Panc1 (cell line): Measurements from ENCODE around the gene ZBTB20. TPM values are rescaled to one million over a fixed set of nuclear protein-coding genes. Genes with fewer than 3 reads are reported as not detected.

Experiments used
- ATAC-seq: fragments of 200-7000 bp; cut with Tn5 transposase; 2 replicates; pipeline ENCODE4 v1.9.1; 2020; ENCODE audit warnings: mild to moderate bottlenecking, moderate library complexity
- BruUV-seq: library from RNA; stranded (reverse); fragments of 400-500 nt; replicated peaks from 2 replicates; lab custom pipeline; 2021; lab: Mats Ljungman, UMichigan
- CTCF ChIA-PET: fragments of 300-600 bp; sonication (Branson Sonifier 250); formaldehyde crosslinking; loops from one replicate; lab custom pipeline; 2022; ENCODE audit warnings: antibody characterized with exemption; lab: Charles Lee
- POLR2A ChIA-PET: fragments of 300-600 bp; sonication (Branson Sonifier 250); formaldehyde crosslinking; loops from one replicate; lab custom pipeline; 2022; ENCODE audit warnings: antibody characterized with exemption; lab: Charles Lee
- DNase-seq: peaks from one replicate; pipeline ENCODE4 v3.0.0-alpha.2; 2010; ENCODE audit warnings: low read depth, low spot score
- H3K27ac ChIP-seq: 2 replicates; pipeline ENCODE4 v1.5.1; 2011; ENCODE audit warnings: mild to moderate bottlenecking, low read length, inconsistent platforms
- H3K27me3 ChIP-seq: fragments of 200-500 bp; sonication (Bioruptor generic); 2 replicates; pipeline ENCODE4 v1.6.0; 2014; ENCODE audit warnings: low read length, inconsistent platforms; ENCODE audit not compliant: control insufficient read depth, insufficient read depth
- H3K36me3 ChIP-seq: fragments of 200-500 bp; sonication (Bioruptor generic); 2 replicates; pipeline ENCODE4 v1.5.1; 2014; ENCODE audit warnings: inconsistent platforms, mild to moderate bottlenecking, low read length, moderate library complexity; ENCODE audit not compliant: control insufficient read depth, insufficient read depth
- H3K4me1 ChIP-seq: 2 replicates; pipeline ENCODE4 v1.5.1; 2011; ENCODE audit warnings: inconsistent platforms, mild to moderate bottlenecking, low read length, moderate library complexity; ENCODE audit not compliant: control insufficient read depth, insufficient read depth
- H3K4me3 ChIP-seq, 2 experiments: 2 replicates each; pipeline ENCODE4 v1.5.1; 2011 to 2012; ENCODE audit warnings: low read depth in 2 of 2, low read length in 2 of 2, mild to moderate bottlenecking in 2 of 2, inconsistent platforms in 1 of 2, moderate library complexity in 1 of 2
- H3K9me3 ChIP-seq: fragments of 200-500 bp; sonication (Bioruptor generic); 2 replicates; pipeline ENCODE4 v1.5.1; 2014; ENCODE audit warnings: low read depth, mild to moderate bottlenecking, inconsistent platforms, low read length, moderate library complexity; ENCODE audit not compliant: control insufficient read depth, insufficient read depth
- POLR2AphosphoS5 ChIP-seq: IDR thresholded peaks from 2 replicates; pipeline ENCODE4 v1.6.1; 2012; ENCODE audit warnings: mild to moderate bottlenecking, low read depth, low read length, moderate library complexity
- REST ChIP-seq, 2 experiments: IDR thresholded peaks; 2 replicates each; pipeline ENCODE4 v1.6.1; 2011 to 2012; ENCODE audit warnings: low read depth in 2 of 2, control low read depth in 1 of 2, low read length in 1 of 2, mild to moderate bottlenecking in 1 of 2, moderate library complexity in 1 of 2; ENCODE audit not compliant: insufficient read depth in 1 of 2
- SIN3A ChIP-seq: IDR thresholded peaks from 2 replicates; pipeline ENCODE4 v1.6.1; 2012; ENCODE audit warnings: low read depth, mild to moderate bottlenecking, low read length, moderate library complexity, borderline replicate concordance; ENCODE audit not compliant: insufficient read depth
- TCF7L2 ChIP-seq: IDR thresholded peaks from 2 replicates; pipeline ENCODE4 v1.6.1; 2011; ENCODE audit warnings: mild to moderate bottlenecking, low read depth, low read length, inconsistent platforms
- in situ Hi-C: cut with HindIII; loops from 2 replicates; pipeline ENCODE4 v1.10.0; 2016; ENCODE audit warnings: low sequenced_read_pairs, low pct_unique_long_range_greater_than_20kb
- intact Hi-C: fragments of 100-400 bp; cut with micrococcal nuclease; formaldehyde crosslinking; loops from one replicate; pipeline ENCODE4 v1.10.0; 2022; ENCODE audit not compliant: unreplicated experiment
- total RNA-seq: library from RNA; stranded (reverse); gene quantifications from one replicate; pipeline ENCODE4 v1.2.1, GENCODE V29; 2021; ENCODE audit not compliant: unreplicated experiment
- TF ChIP-seq, protein P1 (sequence below): fragments of 450-650 bp; IDR thresholded peaks from 2 replicates; pipeline ENCODE4 v1.5.1; 2017; ENCODE audit warnings: mild to moderate bottlenecking

ZBTB20 gene
- total RNA-seq, 1 experiment from 2014 or later = 4.1 TPM

DNA sequence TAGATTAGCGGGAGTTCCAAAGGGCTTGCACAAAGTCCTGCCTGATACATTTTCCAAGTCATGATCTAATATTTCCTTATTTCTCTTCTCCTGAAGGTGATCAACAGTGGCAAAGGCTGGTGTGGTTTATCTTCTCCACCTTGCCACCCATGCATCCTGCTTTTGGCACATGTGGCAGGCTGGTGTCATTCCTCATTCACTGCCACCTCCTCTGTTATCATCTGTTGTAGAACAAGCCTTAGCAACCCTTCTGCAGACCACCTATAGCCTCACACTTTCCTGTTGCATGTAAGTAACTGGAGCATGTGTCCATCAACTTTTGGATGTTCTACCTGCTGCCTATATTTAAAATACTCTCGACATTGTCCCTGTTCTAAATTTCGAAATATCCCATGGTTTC, 294.1 kb downstream of the ZBTB20 start:
- intact Hi-C loops (no loop called here), in situ Hi-C loops (no loop called here)
- Histone ChIP-seq H3K9me3 (no peaks in the 10 kb centered on the region), H3K27ac (no peak overlapping the region), H3K4me1 (no peaks in the 10 kb centered on the region), H3K4me3 (no peak overlapping the region), H3K36me3 (no peaks in the 10 kb centered on the region), H3K27me3 (no peaks in the 10 kb centered on the region)
- BruUV-seq = no TSS peak
- ATAC-seq = no peak
- TF ChIP-seq TCF7L2 (no peak), SIN3A (no peak), REST (IDR thresholded peaks at IDR 0.05; ENCODE audit: insufficient read depth in 1 of 2, low read depth in 2 of 2, low read length in 1 of 2) (no peak), POLR2AphosphoS5 (no peak)
- TF ChIP-seq, protein P1, sequence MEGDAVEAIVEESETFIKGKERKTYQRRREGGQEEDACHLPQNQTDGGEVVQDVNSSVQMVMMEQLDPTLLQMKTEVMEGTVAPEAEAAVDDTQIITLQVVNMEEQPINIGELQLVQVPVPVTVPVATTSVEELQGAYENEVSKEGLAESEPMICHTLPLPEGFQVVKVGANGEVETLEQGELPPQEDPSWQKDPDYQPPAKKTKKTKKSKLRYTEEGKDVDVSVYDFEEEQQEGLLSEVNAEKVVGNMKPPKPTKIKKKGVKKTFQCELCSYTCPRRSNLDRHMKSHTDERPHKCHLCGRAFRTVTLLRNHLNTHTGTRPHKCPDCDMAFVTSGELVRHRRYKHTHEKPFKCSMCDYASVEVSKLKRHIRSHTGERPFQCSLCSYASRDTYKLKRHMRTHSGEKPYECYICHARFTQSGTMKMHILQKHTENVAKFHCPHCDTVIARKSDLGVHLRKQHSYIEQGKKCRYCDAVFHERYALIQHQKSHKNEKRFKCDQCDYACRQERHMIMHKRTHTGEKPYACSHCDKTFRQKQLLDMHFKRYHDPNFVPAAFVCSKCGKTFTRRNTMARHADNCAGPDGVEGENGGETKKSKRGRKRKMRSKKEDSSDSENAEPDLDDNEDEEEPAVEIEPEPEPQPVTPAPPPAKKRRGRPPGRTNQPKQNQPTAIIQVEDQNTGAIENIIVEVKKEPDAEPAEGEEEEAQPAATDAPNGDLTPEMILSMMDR = no peak
- POLR2A ChIA-PET = no interaction called here
- no peak for DNase-seq
- CTCF ChIA-PET = no interaction called here

DNA sequence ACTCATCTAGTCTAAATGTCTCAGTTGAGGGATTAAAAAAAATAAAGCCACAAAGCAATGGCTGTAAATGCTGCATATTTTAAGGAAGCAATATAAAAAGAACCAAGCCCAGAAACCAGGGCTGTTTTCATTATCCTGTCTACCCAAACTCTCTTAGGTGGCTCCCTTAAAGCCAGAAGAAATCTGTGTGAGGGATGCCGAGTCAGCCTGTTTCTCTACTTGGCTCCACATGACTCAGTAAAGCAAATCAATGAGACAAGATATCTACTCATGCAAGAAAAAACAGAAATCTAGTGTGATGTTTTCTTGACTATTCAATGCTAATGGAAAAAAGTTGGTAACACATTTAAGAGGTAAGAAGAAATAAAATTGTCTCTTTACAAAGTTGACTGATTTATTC, 296.2 kb downstream of the ZBTB20 start:
- H3K9me3 ChIP-seq = no peaks in the 10 kb centered on the region
- in situ Hi-C loops = no loop called here
- ChIA-PET CTCF (no interaction called here), POLR2A (no interaction called here)
- H3K4me1 ChIP-seq = no peaks in the 10 kb centered on the region
- no peak overlapping the region for H3K4me3 ChIP-seq
- H3K27ac ChIP-seq = no peak overlapping the region
- TF ChIP-seq, protein P1 = no peak
- TF ChIP-seq TCF7L2 (no peak), POLR2AphosphoS5 (no peak), SIN3A (no peak), REST (IDR thresholded peaks at IDR 0.05; ENCODE audit: insufficient read depth in 1 of 2, low read depth in 2 of 2, low read length in 1 of 2) (no peak)
- H3K27me3 ChIP-seq = no peaks in the 10 kb centered on the region
- ATAC-seq (no peak), DNase-seq (no peak)
- intact Hi-C loops = no loop called here
- H3K36me3 ChIP-seq = no peaks in the 10 kb centered on the region
- BruUV-seq = no TSS peak
